IPS-NIHi11 (cell line): ENCODE results near the gene NEMP2.

Source experiments
- DNase-seq: peaks from one replicate; pipeline ENCODE4 v3.0.0; 2012; ENCODE audit warnings: mixed read lengths, low spot score

The NEMP2 gene, protein sequence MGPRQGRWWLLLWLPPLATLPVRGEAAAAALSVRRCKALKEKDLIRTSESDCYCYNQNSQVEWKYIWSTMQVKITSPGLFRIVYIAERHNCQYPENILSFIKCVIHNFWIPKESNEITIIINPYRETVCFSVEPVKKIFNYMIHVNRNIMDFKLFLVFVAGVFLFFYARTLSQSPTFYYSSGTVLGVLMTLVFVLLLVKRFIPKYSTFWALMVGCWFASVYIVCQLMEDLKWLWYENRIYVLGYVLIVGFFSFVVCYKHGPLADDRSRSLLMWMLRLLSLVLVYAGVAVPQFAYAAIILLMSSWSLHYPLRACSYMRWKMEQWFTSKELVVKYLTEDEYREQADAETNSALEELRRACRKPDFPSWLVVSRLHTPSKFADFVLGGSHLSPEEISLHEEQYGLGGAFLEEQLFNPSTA

DNA sequence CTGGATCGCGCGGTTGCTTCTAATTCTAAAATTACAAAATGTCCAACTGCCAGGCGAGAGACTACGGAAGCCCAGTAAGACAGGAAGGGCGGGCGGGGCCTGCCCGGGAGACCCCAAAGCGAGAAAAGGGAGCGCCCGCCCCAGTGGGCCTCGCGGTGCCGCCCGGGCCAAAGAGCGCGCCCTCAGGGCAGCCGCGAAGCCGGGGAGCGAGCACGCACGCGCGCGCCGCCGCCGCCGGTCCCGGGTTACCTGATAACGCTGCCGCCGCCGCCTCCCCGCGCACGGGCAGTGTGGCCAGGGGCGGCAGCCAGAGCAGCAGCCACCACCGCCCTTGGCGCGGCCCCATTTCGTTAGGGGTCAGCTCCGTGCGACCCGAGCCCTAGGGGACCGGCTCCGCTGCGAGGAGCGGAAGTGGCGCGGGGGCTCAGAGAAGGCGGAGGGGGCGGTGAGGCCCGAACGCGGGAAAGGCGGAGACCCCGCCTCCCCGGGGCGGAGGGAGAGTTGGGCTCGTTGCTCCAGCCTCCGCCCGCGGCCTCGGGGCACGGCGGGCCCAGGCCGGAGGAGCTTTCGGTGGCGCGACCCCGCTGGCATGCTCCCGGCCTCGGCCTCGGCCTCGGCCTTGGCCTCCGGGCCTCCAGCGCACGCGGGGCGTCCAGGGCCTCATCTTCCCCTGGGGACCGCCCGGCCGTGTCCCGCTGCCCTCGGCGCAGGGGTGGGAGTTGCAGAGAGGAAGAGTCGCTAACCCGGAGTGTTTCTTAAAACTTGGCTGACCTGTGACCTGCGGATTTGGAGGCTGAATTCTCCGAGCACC lies at the start of gene NEMP2:
Gene NEMP2 (minus strand): TSS at position 413 of the 811 bp plus-strand sequence. CDS start 67 bp downstream, at position 346.
- peak; percentile 92 for DNase-seq

DNA sequence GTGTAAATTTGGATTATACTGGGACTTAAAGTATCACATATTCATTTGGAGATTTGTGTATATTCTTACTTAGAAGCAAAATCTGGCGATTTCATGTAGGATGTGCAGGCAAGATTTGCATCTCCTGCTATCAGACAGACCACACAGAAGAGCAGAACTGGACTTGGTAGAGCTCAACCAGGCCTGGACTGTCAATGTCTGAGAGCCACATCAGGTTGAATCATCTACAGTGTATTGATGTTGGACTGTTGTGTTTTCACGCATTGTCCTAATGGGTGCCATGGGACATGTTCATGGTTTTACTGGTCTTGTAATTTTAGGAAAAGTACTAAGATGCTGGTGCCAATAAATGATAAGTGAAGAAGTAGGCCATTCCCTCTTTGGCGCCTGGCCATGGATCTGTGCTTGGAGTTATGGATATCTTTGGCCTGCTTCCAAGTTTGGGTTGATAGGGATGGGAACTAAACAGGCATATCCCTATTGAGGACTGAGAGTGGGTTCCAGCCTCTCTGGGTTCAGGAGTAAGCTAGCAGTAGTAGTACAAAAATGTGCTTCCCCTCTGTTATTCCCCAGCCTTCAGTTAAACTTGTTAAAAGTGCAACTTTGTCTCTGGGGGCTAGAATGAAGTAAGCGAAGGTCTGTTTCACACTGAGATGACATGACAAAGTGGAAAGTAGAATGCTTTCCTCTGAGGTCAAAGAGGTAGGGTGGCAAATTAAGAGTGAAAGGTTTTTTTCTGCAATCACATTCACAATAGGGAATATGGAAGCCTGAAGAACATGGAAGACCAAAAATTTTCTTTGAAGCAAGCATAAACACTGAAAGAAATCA lies 49.2 kb upstream of the NEMP2 start:
- DNase-seq: no peak

DNA sequence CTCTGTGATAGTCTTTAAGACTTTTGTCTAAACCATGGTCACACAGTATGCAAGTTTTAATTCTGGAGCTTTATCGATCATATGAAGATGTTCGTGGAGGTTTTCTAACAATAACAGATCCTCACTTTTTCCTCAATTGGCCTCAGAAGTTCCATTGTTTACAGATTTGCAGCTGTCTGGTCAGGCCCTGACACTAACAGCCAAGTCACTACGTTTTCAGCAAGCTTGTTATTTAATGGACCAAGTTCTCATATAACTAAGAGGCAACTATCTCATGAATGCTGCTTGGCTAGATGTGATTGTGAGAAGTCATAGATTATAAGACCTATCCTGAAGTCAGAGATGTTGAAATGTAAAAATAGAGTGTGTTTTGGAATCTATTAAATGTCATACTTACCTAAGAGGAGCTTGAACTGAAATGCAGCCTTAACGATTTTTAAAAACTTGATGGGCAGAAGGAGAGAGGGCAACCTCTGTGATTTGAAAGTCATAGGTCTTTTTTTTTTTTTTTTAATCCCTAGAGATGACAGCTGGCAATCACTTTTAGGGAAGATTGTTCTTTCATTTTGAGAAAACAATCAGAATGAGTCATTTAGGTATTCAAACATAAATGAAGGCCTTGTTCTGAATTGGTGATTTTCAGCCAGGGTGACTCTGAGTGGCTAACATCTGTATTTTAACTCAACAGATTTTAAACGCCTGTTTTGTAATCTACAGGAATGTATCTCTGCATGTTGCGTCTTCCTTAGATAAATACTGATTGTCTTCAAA lies 48.4 kb upstream of the NEMP2 start:
- no peak for DNase-seq

DNA sequence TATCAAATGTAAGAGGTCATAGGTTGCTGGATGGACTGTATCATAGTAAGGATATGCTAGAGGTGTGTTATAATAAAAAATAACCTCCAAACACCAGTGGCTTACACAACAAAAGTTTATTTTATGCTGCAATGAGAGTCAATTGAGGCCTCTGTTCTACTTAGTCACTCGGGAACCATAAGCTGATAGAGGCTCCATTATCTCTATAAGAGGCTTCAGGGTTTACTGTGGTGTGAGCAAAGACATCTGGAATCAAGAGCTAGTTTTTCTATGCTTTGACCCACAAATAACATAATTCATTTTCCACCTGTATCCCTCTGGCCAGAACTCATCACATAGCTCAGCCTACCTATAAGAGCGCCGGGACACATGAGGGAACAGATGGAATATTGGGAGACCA lies 47.5 kb upstream of the NEMP2 start:
- no peak for DNase-seq

DNA sequence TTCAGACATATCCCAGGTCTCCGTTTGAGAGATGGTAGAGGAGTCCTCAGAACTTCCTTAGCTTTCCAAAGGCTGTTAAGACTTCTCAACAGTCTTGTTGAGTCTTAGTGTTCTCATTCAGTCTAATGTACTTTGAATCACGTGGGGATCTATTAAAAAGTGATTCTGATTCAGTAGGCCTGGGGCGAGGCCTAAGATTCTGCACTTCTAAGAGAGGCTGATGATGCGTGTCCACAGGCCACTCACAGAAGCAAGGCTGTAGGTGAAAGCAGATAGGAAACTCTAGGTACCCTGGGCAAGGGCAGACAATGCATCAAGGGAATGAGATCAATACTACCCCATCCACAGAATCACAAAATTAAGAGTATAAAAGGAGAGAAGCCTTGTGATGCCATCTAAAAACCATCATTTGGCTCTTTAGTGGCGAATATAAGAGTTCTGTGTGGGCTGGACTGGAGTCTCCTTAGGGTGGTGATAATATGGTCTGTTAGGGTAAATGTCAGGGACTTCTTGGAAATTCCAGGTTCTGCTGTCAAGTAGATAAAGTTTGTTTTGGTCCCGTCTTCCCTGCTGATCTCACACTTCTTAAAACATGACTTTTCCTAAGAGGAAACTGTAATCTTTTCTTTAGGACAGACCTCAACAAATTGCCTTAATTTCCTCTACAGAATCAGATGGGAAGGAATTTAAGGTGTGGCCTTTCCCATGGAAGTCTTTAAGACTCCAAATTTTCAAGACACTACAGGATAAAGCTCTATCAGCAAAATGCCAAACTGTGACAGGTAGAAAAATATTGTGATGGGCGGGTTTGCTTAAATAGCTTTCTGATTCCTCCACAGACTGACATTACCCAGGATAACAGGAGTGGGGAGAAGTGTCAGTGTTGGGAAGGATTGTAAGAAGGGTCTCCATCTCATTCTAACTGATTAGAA lies 45.7 kb upstream of the NEMP2 start:
- no peak for DNase-seq

DNA sequence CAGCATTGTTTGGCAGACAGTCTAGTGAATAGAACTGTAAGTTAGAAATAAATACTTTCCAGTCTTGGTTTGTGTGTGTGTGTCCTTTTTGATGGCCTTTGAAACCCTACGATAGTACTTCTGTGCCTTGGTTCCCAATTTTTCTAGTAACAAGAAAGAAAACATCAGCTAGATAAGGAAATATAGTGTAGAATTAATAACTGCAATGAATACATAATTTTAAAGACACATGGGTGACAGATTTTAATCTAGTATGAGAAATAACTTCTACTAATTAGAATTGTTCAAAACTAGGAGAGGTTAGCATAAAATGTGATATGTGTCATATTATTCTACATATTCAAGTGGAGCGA lies 44.5 kb upstream of the NEMP2 start:
- no peak for DNase-seq

DNA sequence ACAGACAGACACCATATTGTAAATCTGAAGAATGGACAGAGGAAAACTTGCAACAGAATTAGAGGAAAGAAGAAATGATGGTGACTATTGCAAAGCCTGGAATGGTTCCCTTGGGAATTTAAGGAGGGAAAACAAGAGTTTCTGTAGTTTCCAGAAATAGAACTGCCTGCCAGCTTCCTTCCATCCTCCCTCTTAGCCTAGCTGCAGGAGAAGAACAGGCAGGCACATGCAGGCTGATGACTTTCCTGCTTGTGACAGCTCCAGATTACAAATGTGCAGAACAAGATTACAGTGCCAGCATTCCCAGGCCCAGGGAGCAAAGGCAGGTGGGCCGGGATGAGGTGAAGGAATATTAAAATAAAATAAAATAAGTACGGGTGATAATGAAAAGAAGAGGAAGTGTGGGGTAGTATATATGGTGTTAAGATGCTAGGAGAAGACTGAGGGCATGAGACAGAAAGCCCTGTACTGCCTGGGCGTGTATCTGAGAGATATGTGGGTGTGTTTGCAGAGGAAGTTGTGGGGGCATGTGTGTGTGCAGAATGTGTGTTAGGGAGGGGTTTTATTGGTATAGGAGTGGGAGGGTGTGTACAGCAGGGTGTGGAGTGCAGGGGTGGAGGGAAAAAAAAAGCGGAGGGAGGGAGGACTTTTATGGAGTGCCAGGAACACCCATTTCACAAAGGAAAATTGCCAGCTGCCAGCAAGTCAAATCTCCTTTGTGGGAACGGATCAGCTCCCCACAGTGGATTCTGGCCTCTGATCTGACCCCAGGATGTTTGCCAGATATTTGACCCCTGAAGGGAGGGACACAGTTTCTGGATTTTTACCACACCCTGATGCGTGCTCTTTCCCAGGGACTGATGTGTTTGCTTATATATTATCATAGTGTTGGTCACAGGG lies 43.9 kb upstream of the NEMP2 start:
- no peak for DNase-seq

DNA sequence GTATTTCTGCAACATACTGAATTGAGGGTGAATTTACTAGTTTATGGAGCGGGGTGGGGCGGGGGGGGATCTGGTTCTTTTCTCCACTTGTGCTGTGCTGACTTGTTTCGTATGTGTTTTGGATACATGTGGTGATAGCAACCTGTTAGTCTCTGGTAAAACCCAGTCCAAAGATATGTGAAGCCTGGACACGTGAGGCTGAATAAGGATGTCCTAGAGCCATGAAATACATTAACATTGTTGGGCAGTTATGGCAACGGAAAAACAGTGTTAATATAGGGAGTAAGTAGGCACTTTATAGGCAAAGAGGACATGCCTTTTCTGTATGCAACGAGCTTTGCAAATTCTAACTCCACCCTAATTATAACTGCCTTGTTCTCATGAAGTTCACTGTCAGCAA lies 42.1 kb upstream of the NEMP2 start:
- no peak for DNase-seq

DNA sequence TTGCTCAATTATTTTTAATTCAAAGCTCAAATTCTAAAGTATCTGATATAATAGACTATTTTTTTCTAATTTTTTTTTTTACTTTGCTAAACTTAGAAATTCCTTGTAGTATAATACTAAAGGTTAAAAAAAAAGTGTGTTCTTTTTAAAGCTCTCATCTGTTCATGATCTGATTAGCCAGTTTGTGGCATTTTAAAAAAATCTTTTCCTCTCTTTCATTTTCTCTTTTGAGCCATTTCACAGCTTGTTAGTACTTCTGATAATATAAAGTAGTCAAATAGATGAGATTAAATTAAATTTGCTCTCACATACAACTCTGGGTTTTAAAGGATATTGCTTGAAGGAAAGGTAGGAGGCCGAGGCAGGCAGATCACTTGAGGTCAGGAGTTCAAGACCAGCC lies 40.7 kb upstream of the NEMP2 start:
- no peak for DNase-seq

DNA sequence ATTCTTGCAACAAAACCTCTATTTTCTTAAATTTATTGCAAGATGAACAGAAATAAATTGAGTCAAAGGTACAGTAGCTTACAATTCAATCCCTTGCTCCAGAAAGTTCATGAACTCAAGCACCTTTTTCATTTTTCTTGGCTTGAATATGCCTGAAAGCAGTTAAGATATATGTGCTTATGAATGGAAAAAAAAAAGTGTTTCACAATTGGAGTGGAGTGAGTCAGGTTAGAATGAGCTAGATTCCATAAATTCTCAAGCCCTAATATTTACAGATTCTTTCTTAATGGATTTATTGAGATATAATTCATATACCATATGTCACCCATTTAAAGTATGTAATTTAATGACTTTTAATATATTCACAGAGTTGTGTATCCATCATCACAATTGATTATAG lies 39.6 kb upstream of the NEMP2 start:
- DNase-seq: no peak

DNA sequence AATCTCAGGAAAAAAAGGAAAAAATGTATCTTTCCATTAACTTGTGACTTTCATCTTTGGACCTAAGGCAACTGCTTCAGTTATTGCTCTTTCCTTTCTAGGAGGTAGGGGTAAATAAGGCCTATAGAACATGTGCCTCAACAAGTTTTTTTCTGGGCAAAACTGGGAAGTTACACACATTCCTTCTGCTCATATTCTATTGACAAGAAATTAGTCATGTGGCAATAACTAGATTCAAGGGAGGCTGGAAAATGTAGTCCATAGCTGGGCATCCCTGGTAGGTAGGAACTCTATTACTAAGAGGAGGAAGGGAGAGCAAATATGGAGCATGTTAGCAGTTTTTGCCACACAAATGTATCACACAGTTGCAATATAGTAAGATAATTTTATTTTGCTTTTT lies 37.7 kb upstream of the NEMP2 start:
- DNase-seq: no peak

DNA sequence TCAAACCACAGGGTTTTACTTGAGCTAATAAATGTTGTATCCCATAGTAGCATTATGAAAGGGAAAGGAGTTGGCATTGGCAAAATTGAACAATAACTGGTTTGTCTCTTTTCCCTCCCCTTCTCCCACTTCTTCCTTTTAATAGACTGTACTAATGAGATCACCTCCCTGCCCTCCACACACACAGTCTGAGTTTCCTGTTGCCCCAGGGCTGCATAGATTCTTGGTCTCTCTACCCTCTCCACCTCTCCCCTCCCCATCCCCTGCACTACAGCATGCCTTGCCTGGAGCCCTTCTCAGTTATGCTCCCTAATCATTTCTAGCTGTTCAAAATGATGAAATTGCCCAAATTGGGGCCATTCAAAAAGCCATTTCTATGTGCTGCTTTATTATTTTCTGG lies 37.2 kb upstream of the NEMP2 start:
- DNase-seq: no peak

DNA sequence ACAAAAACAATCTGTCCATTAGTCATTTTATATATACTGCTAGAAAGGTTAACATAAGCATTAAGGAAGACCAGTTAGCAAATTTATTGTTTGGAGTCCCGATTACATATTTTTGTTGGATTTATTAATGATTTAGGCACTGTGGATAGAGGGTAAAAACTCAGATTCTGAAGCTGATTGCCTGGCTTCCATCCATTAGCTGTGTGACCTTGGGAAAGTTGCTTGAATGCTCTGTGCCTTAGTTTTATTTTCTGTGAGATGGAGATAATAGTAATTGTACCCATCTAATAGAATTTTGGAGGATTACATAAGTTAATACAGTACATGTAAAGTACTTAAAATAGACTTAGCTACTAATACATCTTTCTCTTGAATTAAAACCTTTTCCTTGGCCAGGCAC lies 36.3 kb upstream of the NEMP2 start:
- DNase-seq: no peak

DNA sequence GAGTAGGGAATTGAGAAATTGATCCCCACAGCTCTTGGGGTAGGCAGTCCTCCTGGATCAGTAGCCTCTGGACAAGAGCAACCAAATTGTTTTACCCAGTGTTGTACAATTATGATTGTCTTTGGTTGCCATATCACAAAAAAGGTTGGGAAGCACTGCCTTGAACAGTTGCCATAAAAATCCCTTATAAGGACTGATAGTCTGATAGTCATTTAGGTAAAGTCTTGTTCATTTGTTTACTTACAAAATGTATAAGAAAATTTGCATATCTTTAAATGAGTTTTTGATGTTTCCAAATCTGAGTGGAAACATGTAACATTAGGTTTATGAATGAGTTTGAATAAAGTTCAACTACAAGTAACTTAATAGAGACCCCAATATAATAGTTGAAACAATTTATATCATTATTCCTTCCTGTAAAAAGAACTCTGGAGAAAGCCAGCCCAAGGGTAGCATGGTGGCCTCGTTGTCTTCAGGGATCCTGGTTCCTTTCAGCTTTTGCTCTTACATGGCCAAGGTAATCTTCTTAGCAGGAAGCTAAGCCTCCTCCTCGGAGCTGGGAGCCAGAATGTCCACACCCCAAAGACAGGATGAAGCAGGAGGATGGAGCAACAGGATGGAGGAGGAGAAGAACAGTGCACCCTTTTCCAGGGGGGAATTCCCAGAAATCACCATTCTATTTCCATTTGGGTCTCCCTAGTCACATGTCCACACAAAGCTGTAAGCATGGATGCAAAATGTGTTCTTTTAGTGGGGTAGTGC lies 35.7 kb upstream of the NEMP2 start:
- DNase-seq: no peak

DNA sequence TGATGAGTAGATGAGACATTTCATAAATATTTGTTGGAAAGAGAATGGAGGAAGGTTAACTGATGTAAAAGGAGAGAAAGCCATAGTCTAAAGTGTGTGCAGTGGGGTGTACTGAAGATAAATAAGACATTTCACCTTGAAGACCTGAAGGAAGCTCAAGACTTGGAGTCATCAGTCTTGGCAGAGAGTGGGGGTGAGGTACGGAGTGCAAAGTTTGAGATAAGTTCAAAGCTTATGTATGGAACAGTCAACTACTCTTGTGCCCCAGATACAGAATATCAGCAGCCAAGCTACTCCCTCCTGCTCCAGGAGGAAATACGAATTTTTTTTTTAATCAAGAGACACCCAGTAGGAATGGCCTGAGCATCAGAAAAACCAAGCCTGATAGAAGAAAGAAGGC lies 30.3 kb upstream of the NEMP2 start:
- DNase-seq: no peak

DNA sequence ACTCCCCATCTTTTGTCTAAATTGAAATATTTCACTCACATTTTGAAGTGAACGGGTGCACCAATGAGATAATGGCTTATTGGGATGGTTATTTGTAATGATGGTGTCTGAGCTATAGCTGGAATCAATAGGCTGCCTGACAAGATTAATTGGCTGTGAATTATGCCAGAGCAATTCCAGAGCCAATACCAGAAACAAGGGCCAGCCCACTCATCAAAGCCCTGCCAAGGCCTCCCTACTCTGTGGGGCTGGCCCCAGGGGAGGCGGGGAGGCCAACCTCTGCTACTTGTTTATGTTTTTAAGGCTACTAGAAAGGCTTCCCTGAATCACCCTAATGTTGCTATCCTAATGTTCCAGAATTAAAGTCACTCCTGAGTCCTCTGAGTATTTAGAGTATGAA lies 29.1 kb upstream of the NEMP2 start:
- no peak for DNase-seq

DNA sequence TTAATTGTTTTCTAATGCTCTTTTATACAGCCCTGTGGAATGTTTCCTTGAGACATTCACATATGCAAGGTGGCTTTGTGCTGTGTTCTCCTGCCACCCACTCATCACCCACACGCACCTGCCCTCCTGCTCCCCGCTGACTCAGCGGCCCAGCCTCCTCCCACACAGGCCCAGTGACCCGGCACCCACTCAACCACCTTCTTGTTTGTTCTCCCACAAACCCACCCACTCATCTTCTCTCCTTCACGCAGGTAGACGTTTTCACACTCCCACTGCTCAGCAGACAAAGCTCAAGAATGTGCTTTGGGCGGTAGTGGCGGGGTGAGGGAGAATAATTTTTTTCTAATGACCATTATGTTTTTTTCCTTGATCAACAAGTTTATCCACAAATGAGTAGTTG lies 28.6 kb upstream of the NEMP2 start:
- no peak for DNase-seq

DNA sequence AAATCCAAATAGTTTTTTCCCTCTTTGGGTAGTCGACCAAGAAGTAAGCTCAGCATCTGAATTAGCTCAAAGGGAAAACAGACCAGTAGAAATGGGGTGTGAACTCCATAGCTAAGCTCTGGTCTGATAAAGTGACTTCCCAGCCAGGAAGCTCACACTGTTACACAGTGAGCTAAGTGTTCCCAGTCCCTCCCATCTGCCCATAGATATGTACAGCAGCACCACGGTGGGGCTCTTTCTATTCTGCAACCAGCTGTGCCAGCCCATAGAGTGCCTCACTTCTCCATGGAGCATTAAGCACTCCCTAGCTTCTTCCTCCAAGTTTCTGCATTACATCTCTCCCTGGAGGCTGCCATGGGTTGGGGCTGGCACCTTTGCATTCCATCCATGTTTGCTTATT lies 27.6 kb upstream of the NEMP2 start:
- peak; percentile 25 for DNase-seq

DNA sequence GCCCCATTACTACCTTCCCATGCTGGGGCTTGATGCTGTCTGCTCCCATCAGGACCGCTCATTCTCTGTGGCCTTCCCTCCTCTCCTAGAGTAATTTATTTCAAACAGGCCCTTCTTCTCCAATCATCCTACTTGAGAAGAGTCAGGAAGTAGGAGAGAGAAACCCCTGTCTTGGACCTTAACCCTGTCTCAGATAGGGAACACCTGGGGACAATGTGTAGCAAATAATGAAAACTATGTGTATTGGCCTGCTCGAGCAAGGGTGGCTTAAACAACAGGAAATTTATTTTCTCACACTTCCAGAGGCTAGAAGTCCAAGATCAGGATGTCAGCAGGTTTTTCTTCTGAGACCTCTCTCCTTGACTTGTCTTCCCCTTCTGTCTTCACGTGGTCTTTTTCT lies 26.6 kb upstream of the NEMP2 start:
- no peak for DNase-seq
